ENCODE measurements around the gene RNASET2.

RNASET2 gene

DNA sequence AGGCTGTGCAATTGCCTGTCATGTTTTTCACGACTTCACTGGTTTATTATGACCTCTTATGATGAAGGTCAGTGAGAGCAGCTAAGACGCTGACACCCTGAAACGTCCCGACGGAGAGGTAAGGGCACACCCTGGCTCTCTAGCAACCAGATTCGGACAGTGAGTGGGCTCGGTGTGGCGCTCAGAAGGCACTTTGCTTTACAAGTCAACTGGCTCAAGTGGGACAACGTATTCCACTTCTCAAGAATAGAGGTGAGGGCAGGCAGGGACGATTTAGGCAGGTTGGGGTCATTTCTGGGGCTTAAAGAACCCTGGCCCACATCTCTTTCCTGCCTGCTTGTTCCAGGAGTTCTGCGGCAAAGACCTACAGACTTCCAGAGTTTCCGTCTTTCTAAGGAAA is 18.2 kb downstream of the RNASET2 start:
- DNase-seq (ENCODE audit: low spot score), result no peak
- no peak for TF ChIP-seq CTCF (IDR thresholded peaks at IDR 0.05; ENCODE audit: extremely low read depth, insufficient read depth, missing control alignments)
- in situ Hi-C loops (cut with MboI; ENCODE audit: low pct_unique_long_range_greater_than_20kb, low sequenced_read_pairs, unreplicated experiment), result no loop called here

GRCh38 chr6:166937746-166938145 is 18.6 kb downstream of the RNASET2 start:
- in situ Hi-C loops (cut with MboI; ENCODE audit: low pct_unique_long_range_greater_than_20kb, low sequenced_read_pairs, unreplicated experiment), result no loop called here
- TF ChIP-seq CTCF (IDR thresholded peaks at IDR 0.05; ENCODE audit: extremely low read depth, insufficient read depth, missing control alignments), result no peak
- DNase-seq (ENCODE audit: low spot score), result no peak

GRCh38 chr6:166936079-166936787 is 20.1 kb downstream of the RNASET2 start:
- DNase-seq (ENCODE audit: low spot score), result no peak
- TF ChIP-seq CTCF (IDR thresholded peaks at IDR 0.05; ENCODE audit: extremely low read depth, insufficient read depth, missing control alignments), result no peak
- in situ Hi-C loops (cut with MboI; ENCODE audit: low pct_unique_long_range_greater_than_20kb, low sequenced_read_pairs, unreplicated experiment), result no loop called here

GRCh38 chr6:166935353-166935752 is 21.0 kb downstream of the RNASET2 start:
- in situ Hi-C loops (cut with MboI; ENCODE audit: low pct_unique_long_range_greater_than_20kb, low sequenced_read_pairs, unreplicated experiment), result no loop called here
- no peak for TF ChIP-seq CTCF (IDR thresholded peaks at IDR 0.05; ENCODE audit: extremely low read depth, insufficient read depth, missing control alignments)
- no peak for DNase-seq (ENCODE audit: low spot score)

- in situ Hi-C loops (cut with MboI; ENCODE audit: low pct_unique_long_range_greater_than_20kb, low sequenced_read_pairs, unreplicated experiment), result no loop called here
- no peak for DNase-seq (ENCODE audit: low spot score)
- no peak for TF ChIP-seq CTCF (IDR thresholded peaks at IDR 0.05; ENCODE audit: extremely low read depth, insufficient read depth, missing control alignments)
Observed at GRCh38 chr6:166934174-166934573, 22.2 kb downstream of the RNASET2 start.

DNA sequence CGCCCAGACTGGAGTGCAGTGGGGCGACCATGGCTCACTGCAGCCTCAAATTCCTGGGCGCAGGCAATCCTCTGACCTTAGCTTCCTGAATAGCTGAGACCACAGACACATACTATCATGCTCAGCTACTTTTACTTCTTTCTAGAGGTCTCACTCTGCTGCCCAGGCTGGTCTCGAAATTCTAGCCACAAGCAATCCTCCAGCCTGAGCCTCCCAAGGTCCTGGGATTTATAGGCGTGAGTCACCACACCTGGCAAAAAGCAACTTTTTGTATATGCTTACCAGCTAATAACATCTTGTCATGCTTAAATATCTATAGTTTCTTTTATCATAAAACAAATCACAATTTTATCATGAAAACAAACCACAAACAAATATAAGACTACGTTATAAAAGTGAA is 23.0 kb downstream of the RNASET2 start:
- in situ Hi-C loops (cut with MboI; ENCODE audit: low pct_unique_long_range_greater_than_20kb, low sequenced_read_pairs, unreplicated experiment), result no loop called here
- no peak for DNase-seq (ENCODE audit: low spot score)
- TF ChIP-seq CTCF (IDR thresholded peaks at IDR 0.05; ENCODE audit: extremely low read depth, insufficient read depth, missing control alignments), result no peak
